Keratinocyte (primary cell): ENCODE measurements around the gene ZNF546. TPM values are rescaled to one million over a fixed set of nuclear protein-coding genes. Genes with fewer than 3 reads are reported as not detected.
A peak's percentile ranks its signal among the peaks of the same experiment; 100 is the strongest.

ENCODE experiments used
- DNase-seq: peaks from one replicate; pipeline ENCODE4 v3.0.0-alpha.2; 2011; ENCODE audit warnings: low read depth, missing footprints, low spot score
- FAIRE-seq: peaks from 2 replicates; lab custom pipeline; 2011; peaks lifted over from hg19 to GRCh38; lab: Jason Lieb, UNC
- H2AFZ ChIP-seq: 2 replicates; pipeline ENCODE4 v1.6.0; 2012; ENCODE audit warnings: low read length, control low read depth, inconsistent platforms; ENCODE audit not compliant: control insufficient read depth
- H3K27ac ChIP-seq: 2 replicates; pipeline ENCODE4 v1.5.1; 2011; ENCODE audit warnings: low read length; ENCODE audit not compliant: control insufficient read depth, insufficient read depth
- H3K27me3 ChIP-seq: 3 replicates; pipeline ENCODE4 v1.6.0; 2011; ENCODE audit warnings: low read length; ENCODE audit not compliant: control insufficient read depth, insufficient read depth; ENCODE audit errors: extremely low read depth
- H3K36me3 ChIP-seq, 2 experiments: 2 replicates in 1 of 2; 3 replicates in 1 of 2; pipeline ENCODE4 v1.5.1; 2011; ENCODE audit warnings: low read length in 2 of 2, mild to moderate bottlenecking in 1 of 2; ENCODE audit not compliant: control insufficient read depth in 2 of 2, insufficient read depth in 2 of 2; ENCODE audit errors: extremely low read depth in 1 of 2
- H3K4me1 ChIP-seq: 3 replicates; pipeline ENCODE4 v1.5.1; 2011; ENCODE audit warnings: low read length; ENCODE audit not compliant: control insufficient read depth, insufficient read depth; ENCODE audit errors: extremely low read depth
- H3K4me2 ChIP-seq: 3 replicates; pipeline ENCODE4 v1.6.0; 2011; ENCODE audit warnings: low read depth, low read length; ENCODE audit not compliant: control insufficient read depth, insufficient read depth; ENCODE audit errors: extremely low read depth
- H3K4me3 ChIP-seq, 3 experiments: fragments of 200-600 bp in 1 of 3; sonication (generic) in 1 of 3; 2 replicates in 2 of 3; 3 replicates in 1 of 3; pipeline ENCODE4 v1.5.1; 2011 to 2016; ENCODE audit warnings: low read length in 3 of 3, mild to moderate bottlenecking in 3 of 3, control low read depth in 2 of 3, inconsistent platforms in 1 of 3, low read depth in 1 of 3, mixed read lengths in 1 of 3, mixed run types in 1 of 3, moderate library complexity in 1 of 3; ENCODE audit not compliant: control insufficient read depth in 2 of 3, insufficient read depth in 2 of 3; ENCODE audit errors: extremely low read depth in 1 of 3
- H3K79me2 ChIP-seq: 2 replicates; pipeline ENCODE4 v1.6.0; 2012; ENCODE audit warnings: low read length; ENCODE audit not compliant: control insufficient read depth, insufficient read depth
- H3K9ac ChIP-seq: 3 replicates; pipeline ENCODE4 v1.6.0; 2011; ENCODE audit warnings: low read length; ENCODE audit not compliant: control insufficient read depth, insufficient read depth; ENCODE audit errors: extremely low read depth
- H3K9me1 ChIP-seq: 3 replicates; pipeline ENCODE4 v1.6.0; 2011; ENCODE audit warnings: low read length; ENCODE audit not compliant: control insufficient read depth, insufficient read depth; ENCODE audit errors: extremely low read depth
- H3K9me3 ChIP-seq: 2 replicates; pipeline ENCODE4 v1.5.1; 2012; ENCODE audit warnings: low read depth, low read length; ENCODE audit not compliant: control insufficient read depth
- H4K20me1 ChIP-seq: 3 replicates; pipeline ENCODE4 v1.6.0; 2011; ENCODE audit warnings: low read length; ENCODE audit not compliant: control insufficient read depth, insufficient read depth; ENCODE audit errors: extremely low read depth
- CTCF ChIP-seq, 3 experiments: IDR thresholded peaks in 1 of 3; conservative IDR thresholded peaks in 1 of 3; optimal IDR thresholded peaks in 1 of 3; 2 replicates in 2 of 3; 3 replicates in 1 of 3; pipeline versions ENCODE3 to v1.5.1; 2011; ENCODE audit warnings: low read length in 3 of 3, mild to moderate bottlenecking in 3 of 3, moderate library complexity in 2 of 3, control low read depth in 1 of 3, inconsistent platforms in 1 of 3; ENCODE audit not compliant: insufficient read depth in 2 of 3; ENCODE audit errors: extremely low read depth in 1 of 3
- EZH2 ChIP-seq: IDR thresholded peaks from one replicate; pipeline ENCODE4 v1.6.1; 2012; ENCODE audit warnings: inconsistent platforms, mild to moderate bottlenecking, low read length, moderate library complexity
- dilution Hi-C: fragments of 300-500 bp; cut with MboI; formaldehyde crosslinking; loops from one replicate; pipeline ENCODE4 v1.7.0; 2020; ENCODE audit warnings: low sequenced_read_pairs; ENCODE audit not compliant: extremely low pct_ligation_motif_present
- polyA plus RNA-seq, 5 experiments: library from polyadenylated mRNA; depleted of rRNA in 3 of 5; stranded (reverse) in 3 of 5; stranded (forward) in 1 of 5; unstranded in 1 of 5; fragments of >200 nt; gene quantifications; 1 replicate in 1 of 5; 2 replicates in 3 of 5; 3 replicates in 1 of 5; pipeline versions ENCODE4 v1.2.1 to v1.2.3, GENCODE V29; 2011 to 2012; ENCODE audit warnings: missing spikeins in 2 of 5, low read depth in 1 of 5, low replicate concordance in 1 of 5

Gene ZNF546
- polyA plus RNA-seq, 1 donor (not counting 4 experiments of a cell fraction or from before 2014, with no cell fraction given), result 0.52 TPM

- Histone ChIP-seq H3K36me3 (no peaks in the 10 kb centered on the region), H4K20me1 (no peaks in the 10 kb centered on the region), H3K9ac (no peak overlapping the region), H3K4me3 (no peak overlapping the region), H3K79me2 (peaks cover 9% of the 10 kb centered on the region), H3K4me2 (peak overlapping the region; percentile 41), H3K4me1 (peaks cover 18% of the 10 kb centered on the region), H3K27me3 (no peaks in the 10 kb centered on the region), H3K27ac (peak overlapping the region; percentile 52), H3K9me1 (no peaks in the 10 kb centered on the region), H3K9me3 (no peaks in the 10 kb centered on the region), H2AFZ (no peak overlapping the region)
- dilution Hi-C loops, result no loop called here
- TF ChIP-seq EZH2, result no peak
- no peak for TF ChIP-seq CTCF (optimal IDR thresholded peaks at IDR 0.05 in 1 of 3, IDR thresholded peaks at IDR 0.05 in 1 of 3, conservative IDR thresholded peaks at IDR 0.05 in 1 of 3; ENCODE audit: extremely low read depth in 1 of 3, insufficient read depth in 2 of 3, low read length in 3 of 3)
- FAIRE-seq, result no peak
- DNase-seq, result no peak
Measured at GRCh38 chr19:39998501-39998900, 1.6 kb downstream of the ZNF546 start.

GRCh38 chr19:40005691-40006272 lies 8.9 kb downstream of the ZNF546 start:
- H3K9ac ChIP-seq, result no peak overlapping the region
- H3K27ac ChIP-seq, result no peak overlapping the region
- no peaks in the 10 kb centered on the region for H3K27me3 ChIP-seq
- no peak overlapping the region for H3K4me3 ChIP-seq
- H3K36me3 ChIP-seq, result peaks cover 0 to 3% of the 10 kb centered on the region in 2 experiments
- no peaks in the 10 kb centered on the region for H3K9me1 ChIP-seq
- no peak for DNase-seq
- dilution Hi-C loops, result no loop called here
- TF ChIP-seq CTCF (optimal IDR thresholded peaks at IDR 0.05 in 1 of 3, IDR thresholded peaks at IDR 0.05 in 1 of 3, conservative IDR thresholded peaks at IDR 0.05 in 1 of 3; ENCODE audit: extremely low read depth in 1 of 3, insufficient read depth in 2 of 3, low read length in 3 of 3) (no peak), EZH2 (no peak)
- H3K79me2 ChIP-seq, result no peaks in the 10 kb centered on the region
- no peaks in the 10 kb centered on the region for H4K20me1 ChIP-seq
- H3K4me1 ChIP-seq, result no peaks in the 10 kb centered on the region
- H2AFZ ChIP-seq, result no peak overlapping the region
- no peak overlapping the region for H3K4me2 ChIP-seq
- H3K9me3 ChIP-seq, result no peaks in the 10 kb centered on the region
- no peak for FAIRE-seq
